K562 (cell line): Measurements from ENCODE around the gene NME9. TPM values are rescaled to one million over a fixed set of nuclear protein-coding genes. Genes with fewer than 3 reads are reported as not detected.

ENCODE experiments used
- ATAC-seq: fragments of 200-7000 bp; cut with Tn5 transposase; 3 replicates; pipeline ENCODE4 v1.9.1; 2020; ENCODE audit warnings: moderate library complexity
- BruUV-seq: library from RNA; stranded (reverse); fragments of 400-500 nt; replicated peaks from 2 replicates; lab custom pipeline; 2021; lab: Mats Ljungman, UMichigan
- CTCF ChIA-PET: fragments of 300-600 bp; formaldehyde crosslinking; extraction: SDS; loops from one replicate; lab custom pipeline; 2021; ENCODE audit warnings: low intra/inter-chr PET ratio; lab: Yijun Ruan, JAX
- POLR2A ChIA-PET: fragments of 300-600, 350-650 bp; sonication (Branson Sonifier 250); formaldehyde crosslinking; extraction: SDS; loops from one replicate; lab custom pipeline; 2021; ENCODE audit warnings: antibody characterized with exemption, inconsistent platforms; lab: Yijun Ruan, JAX
- DNase-seq, 4 experiments: peaks; one replicate each; pipeline versions ENCODE4 v3.0.0 to v3.0.0-alpha.2; 2011 to 2018; ENCODE audit warnings: low spot score in 3 of 4, mixed read lengths in 3 of 4; ENCODE audit errors: extremely low read depth in 1 of 4
- FAIRE-seq: peaks from 2 replicates; lab custom pipeline; 2011; peaks lifted over from hg19 to GRCh38; lab: Jason Lieb, UNC
- H2AFZ ChIP-seq: 2 replicates; pipeline ENCODE4 v1.6.0; 2011; ENCODE audit warnings: low read depth, low read length, control low read depth, inconsistent platforms
- H3K27ac ChIP-seq: fragments of 200-600 bp; 3 replicates; pipeline ENCODE4 v1.8.0; 2011; ENCODE audit warnings: low read depth, mild to moderate bottlenecking, control low read depth, inconsistent platforms, low read length, moderate library complexity, mixed read lengths; ENCODE audit errors: extremely low read depth
- H3K27me3 ChIP-seq, 2 experiments: fragments of 300-600 bp in 1 of 2; 2 replicates in 1 of 2; 3 replicates in 1 of 2; pipeline versions ENCODE4 v1.6.0 to v1.8.0; 2011; ENCODE audit warnings: inconsistent platforms in 2 of 2, low read length in 2 of 2, mild to moderate bottlenecking in 1 of 2, mixed read lengths in 1 of 2, moderate library complexity in 1 of 2; ENCODE audit not compliant: control insufficient read depth in 2 of 2, insufficient read depth in 2 of 2
- H3K36me3 ChIP-seq: fragments of 300-600 bp; 3 replicates; pipeline ENCODE4 v1.8.0; 2011; ENCODE audit warnings: mild to moderate bottlenecking, low read length, inconsistent platforms; ENCODE audit not compliant: control insufficient read depth, insufficient read depth
- H3K4me1 ChIP-seq, 2 experiments: fragments of 200-600 bp in 1 of 2; replicated peaks in 1 of 2; 2 replicates in 1 of 2; 3 replicates in 1 of 2; pipeline versions ENCODE4 v1.5.1 to v1.8.0; 2011; ENCODE audit warnings: inconsistent platforms in 2 of 2, low read length in 2 of 2, mild to moderate bottlenecking in 1 of 2, mixed read lengths in 1 of 2, moderate library complexity in 1 of 2; ENCODE audit not compliant: control insufficient read depth in 2 of 2, insufficient read depth in 2 of 2
- H3K4me2 ChIP-seq: 2 replicates; pipeline ENCODE4 v1.6.1; 2011; ENCODE audit warnings: low read length, control low read depth, inconsistent platforms, mixed read lengths; ENCODE audit not compliant: insufficient read depth
- H3K4me3 ChIP-seq: fragments of 200-600 bp; sonication (generic), shearing (Covaris generic); 2 replicates; pipeline ENCODE4 v1.5.1; 2016; ENCODE audit warnings: control low read depth, inconsistent platforms
- H3K79me2 ChIP-seq: fragments of 200-600 bp; 3 replicates; pipeline ENCODE4 v1.8.0; 2011; ENCODE audit warnings: low read length, inconsistent platforms; ENCODE audit not compliant: control insufficient read depth, insufficient read depth
- H3K9ac ChIP-seq, 2 experiments: 2 replicates each; pipeline versions ENCODE4 v1.6.0 to v1.6.1; 2011; ENCODE audit warnings: low read depth in 2 of 2, low read length in 2 of 2, control low read depth in 1 of 2, inconsistent platforms in 1 of 2, mild to moderate bottlenecking in 1 of 2, mixed read lengths in 1 of 2; ENCODE audit not compliant: insufficient read depth in 1 of 2
- H3K9me1 ChIP-seq: one replicate; pipeline ENCODE4 v1.6.0; 2011; ENCODE audit warnings: inconsistent platforms, mild to moderate bottlenecking, low read length, moderate library complexity; ENCODE audit not compliant: control insufficient read depth, insufficient read depth
- H3K9me3 ChIP-seq: replicated peaks from 2 replicates; pipeline ENCODE4 v1.5.1; 2011; ENCODE audit warnings: low read depth, low read length, inconsistent platforms; ENCODE audit not compliant: control insufficient read depth, insufficient read depth
- H4K20me1 ChIP-seq: replicated peaks from 2 replicates; pipeline ENCODE4 v1.6.1; 2011; ENCODE audit warnings: low read length, inconsistent platforms, mixed read lengths; ENCODE audit not compliant: control insufficient read depth, insufficient read depth
- GATAD2B ChIP-seq: fragments of 450-650 bp; IDR thresholded peaks from 2 replicates; pipeline ENCODE4 v1.6.1; 2017; ENCODE audit warnings: mild to moderate bottlenecking, borderline replicate concordance
- KAT7 ChIP-seq: sonication (generic); formaldehyde crosslinking; IDR thresholded peaks from 2 replicates; pipeline ENCODE4 v1.8.0; 2022; ENCODE audit warnings: missing genetic modification reagents, mild to moderate bottlenecking, borderline replicate concordance
- NEUROD1 ChIP-seq: fragments of 150-350 bp; IDR thresholded peaks from 2 replicates; pipeline ENCODE4 v1.6.1; 2014; ENCODE audit warnings: borderline replicate concordance, low read length, low read depth; ENCODE audit not compliant: partially characterized antibody
- NKRF ChIP-seq: fragments of 450-650 bp; IDR thresholded peaks from 2 replicates; pipeline ENCODE4 v1.6.1; 2016; ENCODE audit warnings: borderline replicate concordance
- NUFIP1 ChIP-seq: fragments of 450-650 bp; IDR thresholded peaks from 2 replicates; pipeline ENCODE4 v1.6.1; 2018; ENCODE audit not compliant: partially characterized antibody
- RERE ChIP-seq: sonication (generic); formaldehyde crosslinking; IDR thresholded peaks from 2 replicates; pipeline ENCODE4 v1.8.0; 2023; ENCODE audit warnings: missing genetic modification reagents, mild to moderate bottlenecking, borderline replicate concordance
- U2AF1 ChIP-seq: fragments of 200-400 bp; formaldehyde crosslinking; optimal IDR thresholded peaks from 2 replicates; pipeline ENCODE3; 2017; ENCODE audit warnings: mild to moderate bottlenecking, low read depth, low read length, moderate library complexity
- WHSC1 ChIP-seq: IDR thresholded peaks from one replicate; pipeline ENCODE4 v1.6.1; 2012; ENCODE audit warnings: low read length, control low read depth, inconsistent platforms
- ZNF324 ChIP-seq: fragments of 250-450 bp; sonication (Bioruptor Pico); IDR thresholded peaks from 2 replicates; pipeline ENCODE4 v1.4.0; 2020; ENCODE audit warnings: mild to moderate bottlenecking
- in situ Hi-C: fragments of 300-500 bp; cut with MboI; formaldehyde crosslinking; loops from 4 replicates; pipeline ENCODE4 v1.15.0; 2018; ENCODE audit warnings: inconsistent platforms, mixed read lengths
- intact Hi-C: fragments of 100-400 bp; cut with micrococcal nuclease; formaldehyde crosslinking; loops from 2 replicates; pipeline ENCODE4 v1.14.2; 2022
- polyA plus RNA-seq, 8 experiments: library from polyadenylated mRNA; depleted of rRNA in 4 of 8; stranded (reverse) in 5 of 8; unstranded in 3 of 8; fragments of >200 nt; fragmentation: Nextera tagmentation in 2 of 8; fragmentation: Illumina TruSeq in 1 of 8; extraction: Ambion mirVana in 2 of 8; extraction: Trizol in 1 of 8; gene quantifications; 2 replicates each; pipeline versions ENCODE4 v1.2.1 to v1.2.3, GENCODE V29; 2011 to 2014; ENCODE audit warnings: inconsistent platforms in 1 of 8, missing spikeins in 1 of 8
- total RNA-seq, 7 experiments: library from RNA; depleted of rRNA in 6 of 7; stranded (reverse); fragments of >200 nt in 6 of 7; fragmentation: Illumina TruSeq in 2 of 7; extraction: Trizol in 2 of 7; gene quantifications; 2 replicates each; pipeline versions ENCODE4 v1.2.1 to v1.2.3, GENCODE V29; 2011 to 2021; ENCODE audit warnings: low replicate concordance in 1 of 7
- TF ChIP-seq, protein P1 (sequence below), 3 experiments: IDR thresholded peaks in 2 of 3; conservative IDR thresholded peaks in 1 of 3; 2 replicates each; pipeline ENCODE4 v1.5.1; 2011 to 2012; ENCODE audit warnings: low read length in 3 of 3, mild to moderate bottlenecking in 3 of 3, control low read depth in 2 of 3, improper control_type of control experiment in 1 of 3, inconsistent platforms in 1 of 3, low read depth in 1 of 3, mixed read lengths in 1 of 3, moderate library complexity in 1 of 3; ENCODE audit not compliant: insufficient read depth in 2 of 3

The NME9 gene
- total and polyA plus RNA-seq, 9 of the 15 experiments (the other 6 are each of a cell fraction or from before 2014, with no cell fraction given): 0.05 to 0.15 (median 0.13) TPM; not detected in 6

DNA sequence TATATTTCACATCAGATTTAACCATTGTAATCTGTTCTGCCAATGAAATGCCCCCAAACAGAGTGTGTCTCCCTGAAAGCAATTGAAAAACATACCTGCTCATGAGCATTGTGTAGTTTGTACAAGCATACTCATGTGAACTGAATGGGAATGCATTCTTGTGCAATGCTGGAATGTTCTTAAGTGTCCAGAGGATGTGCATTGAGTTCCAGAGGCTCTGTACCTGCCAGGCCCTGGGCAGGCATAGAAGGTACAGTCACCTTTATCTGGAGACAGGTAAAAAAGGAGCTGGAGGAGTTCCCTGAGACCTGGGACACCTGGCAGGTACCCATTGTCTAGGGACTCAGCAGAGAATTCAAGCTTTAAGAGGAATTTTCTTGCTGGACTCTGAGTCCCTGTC is 21.5 kb upstream of the NME9 start:
- ATAC-seq: no peak
- no peak overlapping the region for H2AFZ ChIP-seq
- no peaks in the 10 kb centered on the region for H3K79me2 ChIP-seq
- no peaks in the 10 kb centered on the region; a peak in 1 of 5 replicates for H3K27me3 ChIP-seq
- H3K36me3 ChIP-seq: no peaks in the 10 kb centered on the region
- no TSS peak for BruUV-seq
- no peak overlapping the region for H3K4me3 ChIP-seq
- H4K20me1 ChIP-seq: no peaks in the 10 kb centered on the region
- H3K4me2 ChIP-seq: no peak overlapping the region
- ChIA-PET POLR2A (no interaction called here), CTCF (no interaction called here)
- H3K4me1 ChIP-seq: peaks cover 7 to 12% of the 10 kb centered on the region in 2 experiments; a peak in 3 of 5 replicates
- no peak overlapping the region for H3K9ac ChIP-seq
- intact Hi-C loops (no loop called here), in situ Hi-C loops (no loop called here)
- H3K9me3 ChIP-seq: no peaks in the 10 kb centered on the region
- no peak overlapping the region for H3K27ac ChIP-seq
- TF ChIP-seq KAT7 (CRISPR knock-in tag): no peak
- TF ChIP-seq ZNF324 (CRISPR knock-in tag): no peak
- TF ChIP-seq NKRF: no peak
- no peak for TF ChIP-seq U2AF1
- no peak for TF ChIP-seq RERE (CRISPR knock-in tag)
- TF ChIP-seq, protein P1, sequence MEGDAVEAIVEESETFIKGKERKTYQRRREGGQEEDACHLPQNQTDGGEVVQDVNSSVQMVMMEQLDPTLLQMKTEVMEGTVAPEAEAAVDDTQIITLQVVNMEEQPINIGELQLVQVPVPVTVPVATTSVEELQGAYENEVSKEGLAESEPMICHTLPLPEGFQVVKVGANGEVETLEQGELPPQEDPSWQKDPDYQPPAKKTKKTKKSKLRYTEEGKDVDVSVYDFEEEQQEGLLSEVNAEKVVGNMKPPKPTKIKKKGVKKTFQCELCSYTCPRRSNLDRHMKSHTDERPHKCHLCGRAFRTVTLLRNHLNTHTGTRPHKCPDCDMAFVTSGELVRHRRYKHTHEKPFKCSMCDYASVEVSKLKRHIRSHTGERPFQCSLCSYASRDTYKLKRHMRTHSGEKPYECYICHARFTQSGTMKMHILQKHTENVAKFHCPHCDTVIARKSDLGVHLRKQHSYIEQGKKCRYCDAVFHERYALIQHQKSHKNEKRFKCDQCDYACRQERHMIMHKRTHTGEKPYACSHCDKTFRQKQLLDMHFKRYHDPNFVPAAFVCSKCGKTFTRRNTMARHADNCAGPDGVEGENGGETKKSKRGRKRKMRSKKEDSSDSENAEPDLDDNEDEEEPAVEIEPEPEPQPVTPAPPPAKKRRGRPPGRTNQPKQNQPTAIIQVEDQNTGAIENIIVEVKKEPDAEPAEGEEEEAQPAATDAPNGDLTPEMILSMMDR (IDR thresholded peaks at IDR 0.05 in 2 of 3, conservative IDR thresholded peaks at IDR 0.05 in 1 of 3; ENCODE audit: insufficient read depth in 2 of 3, low read depth in 1 of 3, low read length in 3 of 3): no peak
- TF ChIP-seq WHSC1: no peak
- TF ChIP-seq NEUROD1: no peak
- no peak for TF ChIP-seq NUFIP1
- TF ChIP-seq GATAD2B: no peak
- H3K9me1 ChIP-seq: no peaks in the 10 kb centered on the region
- FAIRE-seq: no peak
- no peak for DNase-seq
